Measurements from ENCODE around the gene IFI35.
A peak's percentile ranks its signal among the peaks of the same experiment; 100 is the strongest.

Gene IFI35

DNA sequence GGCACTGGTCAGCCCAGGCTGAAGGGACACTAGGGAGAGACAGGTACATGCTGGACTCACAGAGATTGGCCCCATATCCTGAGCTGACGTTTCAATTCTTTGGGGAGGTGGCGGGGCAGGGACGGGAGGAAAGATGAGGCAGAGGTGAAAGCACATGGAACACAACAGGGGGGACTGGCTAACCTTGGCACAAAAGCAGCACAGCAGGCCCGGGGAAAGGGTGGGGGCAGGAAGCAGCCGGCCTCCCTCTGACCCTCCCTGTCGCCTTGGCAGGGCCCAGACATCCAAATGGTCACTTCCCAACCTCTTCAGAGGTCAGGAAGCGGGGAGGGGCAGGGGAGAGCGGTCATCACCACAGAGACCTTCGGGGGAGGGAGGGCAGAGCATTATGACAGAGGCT, 9.0 kb downstream of the IFI35 start:
- H3K4me1 Mint-ChIP-seq, result peaks cover 28% of the 10 kb centered on the region
- H3K36me3 Mint-ChIP-seq (ENCODE audit: low read depth), result peaks cover 24% of the 10 kb centered on the region
- H3K9me3 Mint-ChIP-seq, result no peaks in the 10 kb centered on the region
- no peak for TF ChIP-seq CTCF (IDR thresholded peaks at IDR 0.05; ENCODE audit: unreplicated experiment in 3 of 3)
- no peak overlapping the region for H3K4me3 Mint-ChIP-seq
- H3K27ac Mint-ChIP-seq, result no peak overlapping the region
- H3K27me3 Mint-ChIP-seq (ENCODE audit: low read depth), result no peaks in the 10 kb centered on the region

- Mint-ChIP-seq H3K27ac (no peak overlapping the region), H3K36me3 (ENCODE audit: low read depth) (peaks cover 24% of the 10 kb centered on the region), H3K4me1 (peaks cover 28% of the 10 kb centered on the region), H3K27me3 (ENCODE audit: low read depth) (no peaks in the 10 kb centered on the region), H3K9me3 (no peaks in the 10 kb centered on the region), H3K4me3 (no peak overlapping the region)
- no peak for TF ChIP-seq CTCF (IDR thresholded peaks at IDR 0.05; ENCODE audit: unreplicated experiment in 3 of 3)
These were observed 9.6 kb downstream of the IFI35 start for GRCh38 chr17:43016216-43016615.

DNA sequence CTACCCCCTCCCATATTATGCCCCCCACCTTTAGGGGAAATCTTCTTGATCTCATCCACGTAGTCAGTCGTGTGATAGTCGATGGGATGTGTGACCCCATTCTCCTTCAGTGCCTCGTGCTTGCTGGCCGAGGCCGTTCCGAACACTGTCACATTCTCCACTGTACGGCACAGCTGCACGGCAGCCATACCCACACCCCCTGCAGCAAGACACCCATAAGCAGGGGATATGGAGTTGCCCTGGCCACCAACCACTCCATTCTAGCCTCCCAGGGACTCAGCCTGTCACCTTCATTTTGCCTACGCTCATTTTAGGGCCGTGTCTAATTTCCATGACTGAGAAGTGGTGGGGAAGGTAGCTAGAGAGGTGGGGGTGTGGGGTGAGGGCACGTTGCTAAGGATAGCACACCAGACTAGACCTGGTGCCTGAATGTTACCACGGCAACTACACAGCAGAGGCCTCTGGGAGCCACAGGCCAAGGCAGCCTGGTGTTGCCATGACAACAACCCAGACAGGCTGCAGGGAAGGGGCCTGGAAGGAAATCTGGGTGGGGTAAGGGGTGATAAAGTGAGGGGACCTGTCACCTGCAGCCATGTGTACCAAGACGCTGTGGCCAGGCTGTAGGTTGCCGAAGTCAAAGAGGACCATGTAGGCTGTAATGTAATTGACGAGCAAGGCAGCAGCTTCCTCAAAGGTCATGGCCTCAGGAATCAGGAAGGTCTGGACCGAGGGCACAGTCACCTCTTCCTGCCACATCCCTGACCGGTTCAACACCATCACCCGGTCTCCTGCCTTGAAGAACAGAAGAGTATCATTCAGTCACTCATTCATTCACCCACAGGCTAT, 11.6 kb downstream of the IFI35 start:
- Mint-ChIP-seq H3K4me3 (peak overlapping the region; percentile 49 to 68 (median 57)), H3K27me3 (ENCODE audit: low read depth) (no peaks in the 10 kb centered on the region), H3K4me1 (peaks cover 28% of the 10 kb centered on the region), H3K27ac (peak overlapping the region; percentile 7 to 74 (median 71)), H3K9me3 (no peaks in the 10 kb centered on the region), H3K36me3 (ENCODE audit: low read depth) (peaks cover 24% of the 10 kb centered on the region)
- no peak for TF ChIP-seq CTCF (IDR thresholded peaks at IDR 0.05; ENCODE audit: unreplicated experiment in 3 of 3)

GRCh38 chr17:43018932-43019331, 12.3 kb downstream of the IFI35 start:
- Mint-ChIP-seq H3K27me3 (ENCODE audit: low read depth) (no peaks in the 10 kb centered on the region), H3K4me1 (peaks cover 28% of the 10 kb centered on the region), H3K36me3 (ENCODE audit: low read depth) (peaks cover 24% of the 10 kb centered on the region), H3K9me3 (no peaks in the 10 kb centered on the region), H3K27ac (peak overlapping the region; percentile 7 to 74 (median 71)), H3K4me3 (peak overlapping the region; percentile 6 to 68 (median 62))
- TF ChIP-seq CTCF (IDR thresholded peaks at IDR 0.05; ENCODE audit: unreplicated experiment in 3 of 3), result no peak

DNA sequence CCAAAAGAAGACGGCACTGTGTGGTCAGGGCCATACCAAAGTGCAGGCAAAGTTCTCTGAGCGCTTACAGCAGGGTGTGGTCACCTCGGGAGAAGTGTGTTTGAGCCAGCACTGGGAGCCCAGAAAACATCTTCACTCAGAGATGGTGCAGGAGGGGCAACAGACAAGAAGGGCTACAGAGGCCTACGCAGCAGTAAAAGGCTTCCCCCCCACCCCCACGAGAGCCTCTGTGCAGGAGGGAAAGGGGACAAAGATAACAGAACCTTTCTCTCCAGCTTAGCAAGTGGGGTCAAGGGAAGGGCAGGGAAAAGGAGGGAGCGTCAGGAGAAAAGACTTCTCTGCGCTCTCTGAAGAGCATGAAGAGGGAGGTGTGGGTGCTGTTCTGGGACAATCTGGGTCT, 12.8 kb downstream of the IFI35 start:
- peak overlapping the region; percentile 93 to 95 (median 95) for H3K4me3 Mint-ChIP-seq
- H3K27me3 Mint-ChIP-seq (ENCODE audit: low read depth), result no peaks in the 10 kb centered on the region
- H3K9me3 Mint-ChIP-seq, result no peaks in the 10 kb centered on the region

More for the DNA sequence above, 12.8 kb downstream of the IFI35 start:
- peaks cover 24% of the 10 kb centered on the region for H3K36me3 Mint-ChIP-seq (ENCODE audit: low read depth)
- H3K27ac Mint-ChIP-seq, result peak overlapping the region; percentile 74 to 91 (median 86)
- H3K4me1 Mint-ChIP-seq, result peaks cover 31% of the 10 kb centered on the region
- no peak for TF ChIP-seq CTCF (IDR thresholded peaks at IDR 0.05; ENCODE audit: unreplicated experiment in 3 of 3)

All from nephron (organoid).